ENCODE data around the gene COLEC11. TPM values are rescaled to one million over a fixed set of nuclear protein-coding genes. Genes with fewer than 3 reads are reported as not detected.
A peak's percentile ranks its signal among the peaks of the same experiment; 100 is the strongest.
"Not testable (repeated sequence)": the region's sequence is repeated elsewhere in the genome, so short reads cannot be mapped to it uniquely, and the experiment has no call there.

Gene COLEC11
- under 1 TPM in 1 of 2 experiments, not detected in 1; 0.35 TPM for total RNA-seq

DNA sequence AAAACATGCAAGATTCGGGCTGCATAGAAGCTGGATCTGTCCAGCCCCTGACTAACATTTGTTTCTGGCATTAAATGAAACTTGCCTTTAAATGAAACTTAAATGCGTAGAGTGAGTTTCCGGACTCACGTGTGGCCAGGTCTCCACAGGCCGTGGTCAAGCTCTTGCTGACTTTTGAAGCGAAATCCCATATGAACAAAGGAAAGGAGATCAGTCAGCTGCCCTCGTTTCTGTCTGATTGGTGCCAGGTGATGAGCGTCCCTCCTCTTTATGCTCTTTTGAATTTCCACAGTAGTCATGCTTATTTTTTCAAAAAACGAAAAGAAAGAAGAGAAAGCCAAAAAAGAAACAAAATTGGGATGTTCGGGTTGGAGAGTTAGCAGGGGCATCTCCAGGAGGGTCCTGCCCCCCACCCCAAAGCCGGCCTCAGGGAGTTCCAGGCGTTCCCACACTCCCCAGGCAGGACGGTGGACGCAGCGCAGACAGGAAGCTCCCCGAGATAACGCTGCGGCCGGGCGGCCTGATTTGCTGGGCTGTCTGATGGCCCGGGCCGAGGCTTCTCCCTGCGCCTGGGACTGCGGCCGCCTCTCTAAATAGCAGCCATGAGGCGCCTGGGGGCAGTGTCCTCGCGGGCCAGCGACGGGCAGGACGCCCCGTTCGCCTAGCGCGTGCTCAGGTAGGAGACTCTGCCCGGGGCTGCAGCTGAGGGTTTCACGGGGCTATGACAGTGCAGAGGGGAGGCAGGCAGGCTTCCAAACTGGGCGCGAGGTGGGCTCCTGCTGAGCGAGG lies at the start of gene COLEC11:
TSS of gene COLEC11 (plus strand) at position 620 of the 789 bp plus-strand sequence. CDS start 9,229 bp downstream, outside the sequence.
- POLR2A ChIA-PET = no interaction called here
- DNase-seq = no peak
- Mint-ChIP-seq H3K27me3 (no peaks in the 10 kb centered on the region), H3K36me3 (ENCODE audit: low read depth) (no peaks in the 10 kb centered on the region), H3K4me1 (peaks cover 15% of the 10 kb centered on the region), H3K9me3 (no peaks in the 10 kb centered on the region), H3K27ac (no peak within 1 kb of the TSS), H3K4me3 (no peak within 1 kb of the TSS)
- CTCF ChIA-PET = no interaction called here

DNA sequence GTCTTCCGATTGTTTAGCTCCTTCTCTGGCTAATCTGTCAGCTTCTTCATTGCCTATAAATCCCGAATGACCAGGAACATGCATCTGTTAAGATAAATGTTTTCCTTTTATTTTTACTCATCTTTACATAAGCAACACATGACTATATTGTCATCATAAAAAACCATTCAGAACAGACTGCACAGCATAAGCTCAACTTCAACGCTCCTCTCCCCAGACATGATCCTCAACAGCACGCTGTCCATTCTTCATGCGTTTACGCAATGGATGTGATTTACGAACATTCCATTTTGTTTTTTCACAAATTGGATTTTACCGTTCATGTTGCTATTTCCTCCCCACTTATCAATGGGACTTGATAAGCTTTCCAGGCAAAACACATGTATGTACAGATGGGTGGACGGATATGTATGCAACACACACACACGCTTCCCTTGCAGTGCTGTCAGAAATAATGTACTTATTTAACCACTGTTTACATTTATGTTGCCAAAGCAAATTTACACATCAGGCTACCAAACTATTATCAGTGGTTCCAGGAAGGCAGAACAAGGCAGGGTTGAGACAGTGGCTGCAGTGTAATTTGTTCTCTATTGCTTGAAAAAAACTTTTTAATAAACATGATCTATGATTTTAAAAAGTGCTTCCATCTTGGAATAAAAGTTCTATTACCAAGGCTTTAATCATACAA lies 49.0 kb upstream of the COLEC11 start:
- no peaks in the 10 kb centered on the region for H3K4me1 Mint-ChIP-seq
- ChIA-PET CTCF (interaction anchor here (2.1 kb wide), 1 partner anchor 38 kb away, joined by 6 read pairs; no protein-coding TSS in a partner anchor), POLR2A (no interaction called here)
- no peak for DNase-seq
- no peak overlapping the region for H3K27ac Mint-ChIP-seq
- no peaks in the 10 kb centered on the region for H3K9me3 Mint-ChIP-seq
- no peaks in the 10 kb centered on the region for H3K27me3 Mint-ChIP-seq
- peaks cover 68% of the 10 kb centered on the region for H3K36me3 Mint-ChIP-seq (ENCODE audit: low read depth)
- no peak overlapping the region for H3K4me3 Mint-ChIP-seq

DNA sequence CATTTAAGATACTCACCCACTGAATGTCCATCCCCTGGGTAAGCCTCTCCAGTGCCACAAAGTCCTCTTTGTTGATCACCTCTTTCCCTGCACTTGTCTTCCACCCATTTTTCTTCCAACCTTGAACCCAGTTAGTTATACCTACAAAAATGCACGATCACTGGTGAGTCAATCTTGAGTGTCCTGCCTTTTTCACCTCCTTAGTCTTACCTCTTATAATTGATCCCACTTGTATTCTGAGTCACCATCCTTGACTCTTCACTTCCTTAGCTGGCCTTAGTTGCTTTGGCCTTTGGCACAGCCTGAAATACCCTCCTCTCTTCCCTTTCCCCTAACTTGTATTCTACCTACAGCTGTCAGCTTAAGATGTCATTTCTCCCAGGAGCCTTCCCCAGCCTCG lies 47.0 kb upstream of the COLEC11 start:
- Mint-ChIP-seq H3K9me3 (no peaks in the 10 kb centered on the region), H3K27ac (no peak overlapping the region), H3K4me3 (no peak overlapping the region), H3K4me1 (no peaks in the 10 kb centered on the region), H3K27me3 (no peaks in the 10 kb centered on the region), H3K36me3 (ENCODE audit: low read depth) (peaks cover 71% of the 10 kb centered on the region)
- no peak for DNase-seq
- POLR2A ChIA-PET = no interaction called here
- CTCF ChIA-PET = interaction anchor here (0.9 kb wide), 1 partner anchor 12 kb away, joined by 3 read pairs; no protein-coding TSS in a partner anchor

DNA sequence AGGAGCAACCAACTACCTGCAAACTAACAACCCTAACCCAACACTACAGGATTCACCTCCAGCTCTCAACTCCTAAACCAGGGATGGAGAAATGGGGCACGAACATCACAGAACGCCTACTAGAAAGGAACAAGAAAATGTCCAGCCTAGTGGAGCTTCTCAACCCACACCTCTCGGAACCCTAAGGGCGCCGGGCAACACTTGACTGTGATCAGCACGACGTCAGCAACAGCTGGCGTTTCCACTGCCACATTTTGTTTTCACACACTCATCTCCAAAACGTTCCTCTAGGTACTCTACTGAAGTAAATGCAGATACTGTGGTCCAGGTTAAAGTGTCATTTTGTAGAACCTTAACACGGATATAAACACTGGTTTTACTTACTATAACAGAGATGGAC lies 41.0 kb upstream of the COLEC11 start:
- Mint-ChIP-seq H3K9me3 (no peaks in the 10 kb centered on the region), H3K27ac (no peak overlapping the region), H3K36me3 (ENCODE audit: low read depth) (peaks cover 53% of the 10 kb centered on the region), H3K4me1 (peaks cover 28% of the 10 kb centered on the region), H3K27me3 (no peaks in the 10 kb centered on the region), H3K4me3 (no peak overlapping the region)
- POLR2A ChIA-PET = no interaction called here
- CTCF ChIA-PET = no interaction called here
- no peak for DNase-seq

DNA sequence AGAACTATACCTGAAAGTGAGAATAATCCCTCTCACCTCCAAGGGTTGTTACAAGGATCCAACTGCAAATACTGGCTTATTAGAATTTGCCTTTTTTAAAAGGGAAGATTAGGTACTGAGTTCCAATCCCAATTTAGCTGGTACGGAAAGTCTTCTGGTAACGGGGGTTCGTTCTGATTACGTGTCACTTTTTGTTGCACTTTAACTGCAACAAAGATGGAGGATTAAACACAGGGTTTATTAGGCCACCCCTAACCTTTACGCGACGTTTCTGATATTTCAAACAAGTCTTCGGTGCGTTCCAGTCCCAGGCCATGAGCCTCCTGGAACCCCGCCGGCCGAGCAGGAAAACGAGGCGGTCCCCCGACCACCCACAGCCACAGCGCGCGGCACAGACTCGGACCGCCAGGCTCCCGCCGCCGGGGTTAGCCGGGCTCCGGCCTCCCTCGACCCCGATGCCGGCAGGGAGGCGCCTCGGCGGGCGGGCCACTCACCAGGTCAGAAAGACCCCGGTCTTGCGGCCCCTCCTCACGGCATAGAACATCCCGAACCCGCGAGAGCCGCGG lies 37.2 kb upstream of the COLEC11 start:
- H3K4me1 Mint-ChIP-seq = peaks cover 43% of the 10 kb centered on the region
- peak overlapping the region; percentile 98 for H3K27ac Mint-ChIP-seq
- ChIA-PET CTCF (interaction anchor here (1.1 to 2.2 kb wide), 4 partner anchors 13 to 41 kb away, joined by 3 to 7 read pairs (median 4); no protein-coding TSS in a partner anchor), POLR2A (interaction anchor here (0.6 to 1.2 kb wide), 4 partner anchors 13 to 39 kb away, joined by 3 to 12 read pairs (median 4); partner anchors contain the start of gene RPS7)
- DNase-seq = no peak
- peaks cover 37% of the 10 kb centered on the region for H3K36me3 Mint-ChIP-seq (ENCODE audit: low read depth)
- peak overlapping the region; percentile 90 for H3K4me3 Mint-ChIP-seq
- no peaks in the 10 kb centered on the region for H3K9me3 Mint-ChIP-seq
- no peaks in the 10 kb centered on the region for H3K27me3 Mint-ChIP-seq

DNA sequence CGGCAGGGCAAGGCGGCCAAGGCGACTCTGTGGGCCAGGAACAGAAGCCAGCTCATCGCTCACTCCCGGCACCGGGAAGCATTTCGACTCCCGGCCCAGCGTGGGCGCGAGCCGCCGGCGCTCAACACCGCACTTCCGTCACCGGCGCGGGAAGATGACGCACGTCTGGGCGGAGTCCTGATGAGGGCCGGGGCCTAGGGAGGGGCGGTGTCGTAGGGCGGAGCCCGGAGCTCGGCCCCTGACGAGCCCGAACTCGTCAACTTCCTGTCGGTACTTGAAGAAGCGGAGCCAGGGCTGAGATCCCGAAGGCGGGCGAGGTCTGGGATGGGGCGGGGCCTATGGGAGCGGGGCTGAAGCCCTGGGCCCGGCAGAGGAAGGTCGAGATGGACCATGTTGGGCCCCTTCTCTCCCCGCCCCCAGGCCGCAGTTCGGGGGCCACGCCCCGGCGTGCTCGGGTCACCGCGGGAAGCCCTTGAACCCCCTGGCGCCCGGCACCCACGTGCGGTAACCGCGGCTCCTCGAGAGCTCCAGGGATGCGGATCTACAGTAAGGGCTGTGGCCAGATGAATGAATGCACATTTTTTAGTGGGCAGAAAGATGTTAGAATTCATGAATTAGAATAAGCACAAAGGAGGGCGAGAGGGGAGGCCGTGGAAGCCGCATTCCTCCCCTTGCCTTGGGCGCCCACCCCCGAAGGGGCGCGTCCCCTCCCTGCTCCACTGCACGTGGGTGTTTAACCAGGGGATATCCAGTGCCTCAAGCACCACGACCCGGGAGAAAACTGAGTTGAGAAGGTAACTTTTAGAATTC lies 36.5 kb upstream of the COLEC11 start, which contains the start of gene RNASEH1:
TSS of gene RNASEH1 (minus strand) at position 129 of the 810 bp plus-strand sequence. CDS start at position 56, 73 bp downstream.
- DNase-seq = peak; percentile 97
- ChIA-PET POLR2A (interaction anchor here (0.6 to 1.2 kb wide), 5 partner anchors 8 to 40 kb away, joined by 3 to 12 read pairs (median 3); partner anchors contain the start of gene RPS7), CTCF (interaction anchor here (1.1 to 2.2 kb wide), 4 partner anchors 12 to 42 kb away, joined by 3 to 7 read pairs (median 4); no protein-coding TSS in a partner anchor)
- Mint-ChIP-seq H3K4me3 (peak within 1 kb of the TSS; percentile 90), H3K27ac (peak within 1 kb of the TSS; percentile 98), H3K9me3 (no peaks in the 10 kb centered on the region), H3K4me1 (peaks cover 50% of the 10 kb centered on the region), H3K27me3 (no peaks in the 10 kb centered on the region), H3K36me3 (ENCODE audit: low read depth) (peaks cover 35% of the 10 kb centered on the region)

DNA sequence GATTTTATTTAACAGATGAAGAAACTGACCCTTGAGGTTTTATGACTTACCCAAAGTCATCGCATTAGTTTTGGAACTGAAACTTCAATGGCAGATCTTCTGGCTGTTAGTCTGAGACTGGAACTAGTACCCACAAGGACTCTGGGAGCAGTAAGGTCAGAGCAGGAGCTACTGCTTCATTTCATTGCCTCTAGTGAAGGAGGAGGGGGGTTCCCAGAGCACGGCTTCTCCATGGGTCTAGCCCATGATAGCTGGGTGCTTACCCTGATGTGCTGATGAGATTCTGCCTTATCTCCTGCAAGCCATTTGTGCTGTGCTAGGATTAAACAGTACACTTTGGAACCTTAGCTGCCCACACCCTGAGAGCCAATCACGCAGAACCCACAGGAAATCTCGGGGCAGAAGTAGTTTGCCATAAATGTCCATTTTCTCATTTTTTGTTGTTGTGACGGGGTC lies 31.4 kb upstream of the COLEC11 start:
- DNase-seq = no peak
- no peaks in the 10 kb centered on the region for H3K27me3 Mint-ChIP-seq
- POLR2A ChIA-PET = no interaction called here
- CTCF ChIA-PET = interaction anchor here (1.5 kb wide), 1 partner anchor 10 kb away, joined by 4 read pairs; no protein-coding TSS in a partner anchor
- H3K36me3 Mint-ChIP-seq (ENCODE audit: low read depth) = peaks cover 8% of the 10 kb centered on the region
- peaks cover 28% of the 10 kb centered on the region for H3K4me1 Mint-ChIP-seq
- no peak overlapping the region for H3K27ac Mint-ChIP-seq
- H3K4me3 Mint-ChIP-seq = no peak overlapping the region
- no peaks in the 10 kb centered on the region for H3K9me3 Mint-ChIP-seq

DNA sequence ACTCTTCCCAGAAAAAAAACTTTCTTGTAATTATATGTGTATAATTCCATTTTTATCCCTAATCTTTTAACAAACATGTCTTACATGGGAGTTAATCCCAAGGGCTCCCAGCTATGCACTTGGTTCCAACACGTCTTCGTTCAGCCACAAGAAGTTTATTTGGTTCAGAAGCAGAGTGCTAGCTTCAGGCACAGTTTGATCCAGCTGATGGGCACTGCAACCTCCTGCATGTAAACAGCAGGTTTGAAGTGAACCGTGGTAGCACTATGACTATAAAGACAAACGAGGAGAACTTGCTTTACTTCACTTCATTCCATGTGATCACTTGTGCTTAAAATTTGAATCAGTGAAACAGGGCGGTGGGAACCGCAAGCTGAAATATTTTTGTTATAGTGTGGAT lies 29.8 kb upstream of the COLEC11 start:
- H3K4me3 Mint-ChIP-seq = no peak overlapping the region
- no peaks in the 10 kb centered on the region for H3K9me3 Mint-ChIP-seq
- H3K27me3 Mint-ChIP-seq = no peaks in the 10 kb centered on the region
- no peak overlapping the region for H3K27ac Mint-ChIP-seq
- ChIA-PET CTCF (no interaction called here), POLR2A (no interaction called here)
- H3K4me1 Mint-ChIP-seq = peaks cover 19% of the 10 kb centered on the region
- no peak for DNase-seq
- H3K36me3 Mint-ChIP-seq (ENCODE audit: low read depth) = peaks cover 8% of the 10 kb centered on the region

DNA sequence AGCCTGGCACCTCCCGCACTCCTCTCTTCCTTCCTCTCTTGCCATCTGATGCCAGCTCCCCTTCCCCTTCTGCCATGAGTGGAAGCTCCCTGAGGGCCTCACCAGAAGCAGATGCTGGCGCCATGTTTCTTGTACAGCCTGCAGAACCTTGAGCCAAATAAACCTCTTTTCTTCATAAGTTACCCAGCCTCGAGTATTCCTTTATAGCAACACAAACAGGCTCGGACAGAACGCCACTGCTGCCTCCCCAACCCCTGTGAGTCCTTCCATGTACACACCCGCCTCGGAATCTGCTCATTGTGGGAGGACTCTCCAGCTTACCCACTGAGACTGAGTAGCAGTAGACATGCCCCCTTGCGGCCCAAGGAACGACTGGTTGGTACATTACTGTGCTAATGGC lies 28.1 kb upstream of the COLEC11 start:
- ChIA-PET CTCF (no interaction called here), POLR2A (no interaction called here)
- H3K36me3 Mint-ChIP-seq (ENCODE audit: low read depth) = peaks cover 6% of the 10 kb centered on the region
- no peak overlapping the region for H3K4me3 Mint-ChIP-seq
- DNase-seq = no peak
- no peak overlapping the region for H3K27ac Mint-ChIP-seq
- no peaks in the 10 kb centered on the region for H3K9me3 Mint-ChIP-seq
- H3K4me1 Mint-ChIP-seq = peaks cover 15% of the 10 kb centered on the region
- H3K27me3 Mint-ChIP-seq = no peaks in the 10 kb centered on the region

DNA sequence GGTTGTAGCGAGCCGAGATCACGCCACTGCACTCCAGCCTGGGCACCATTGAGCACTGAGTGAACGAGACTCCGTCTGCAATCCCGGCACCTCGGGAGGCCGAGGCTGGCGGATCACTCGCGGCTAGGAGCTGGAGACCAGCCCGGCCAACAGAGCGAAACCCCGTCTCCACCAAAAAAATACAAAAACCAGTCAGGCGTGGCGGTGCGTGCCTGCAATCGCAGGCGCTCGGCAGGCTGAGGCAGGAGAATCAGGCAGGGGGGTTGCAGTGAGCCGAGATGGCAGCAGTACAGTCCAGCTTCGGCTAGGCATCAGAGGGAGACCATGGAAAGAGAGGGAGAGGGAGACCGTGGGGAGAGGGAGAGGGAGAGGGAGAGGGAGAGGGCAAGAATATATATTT lies 25.3 kb upstream of the COLEC11 start:
- DNase-seq; H3K27me3 Mint-ChIP-seq; H3K9me3 Mint-ChIP-seq; H3K4me3 Mint-ChIP-seq; H3K4me1 Mint-ChIP-seq; CTCF ChIA-PET; H3K36me3 Mint-ChIP-seq (ENCODE audit: low read depth); H3K27ac Mint-ChIP-seq; POLR2A ChIA-PET: not testable (repeated sequence)

DNA sequence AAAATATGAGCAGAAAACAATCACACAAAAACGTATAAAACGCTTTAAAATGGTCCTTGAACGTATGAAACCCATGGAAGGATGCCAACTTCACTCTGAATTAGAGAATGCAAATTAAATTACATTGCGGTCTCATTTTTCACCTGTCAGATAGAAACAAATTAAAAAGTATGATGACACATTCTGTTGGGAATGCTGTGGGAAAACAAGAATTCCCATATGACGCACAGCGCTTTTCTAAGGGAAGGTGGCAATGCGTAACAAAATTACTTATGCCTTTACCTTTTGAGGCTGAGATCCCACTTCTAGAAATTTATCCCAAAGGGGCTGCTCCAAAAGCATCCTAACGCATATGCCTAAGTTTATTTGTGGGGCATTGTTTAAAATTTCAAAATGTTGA lies 23.6 kb upstream of the COLEC11 start:
- no peak overlapping the region for H3K4me3 Mint-ChIP-seq
- no peaks in the 10 kb centered on the region for H3K9me3 Mint-ChIP-seq
- CTCF ChIA-PET = no interaction called here
- H3K27me3 Mint-ChIP-seq = no peaks in the 10 kb centered on the region
- peaks cover 19% of the 10 kb centered on the region for H3K4me1 Mint-ChIP-seq
- no peak for DNase-seq
- H3K36me3 Mint-ChIP-seq (ENCODE audit: low read depth) = peaks cover 9% of the 10 kb centered on the region
- peak overlapping the region; percentile 1 for H3K27ac Mint-ChIP-seq
- POLR2A ChIA-PET = no interaction called here

DNA sequence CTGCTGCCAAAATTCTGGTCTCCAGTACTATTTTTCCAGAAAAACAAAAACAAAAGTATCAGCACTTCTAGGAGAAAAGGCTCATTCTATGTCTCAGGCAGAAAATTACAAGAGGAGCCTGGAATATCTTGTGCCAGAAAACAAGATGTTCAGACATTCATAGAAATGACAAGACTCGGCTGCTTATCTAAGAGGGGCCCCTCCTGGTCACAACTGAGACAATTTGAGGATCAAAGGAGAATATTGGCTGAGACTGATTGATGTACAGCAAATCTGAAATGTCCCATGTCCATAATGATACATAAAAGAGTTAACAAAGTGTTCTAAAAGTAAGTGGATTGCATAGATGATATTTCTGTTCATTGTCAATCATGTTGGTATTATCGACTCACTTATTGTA lies 22.3 kb upstream of the COLEC11 start:
- DNase-seq = no peak
- H3K9me3 Mint-ChIP-seq = no peaks in the 10 kb centered on the region
- H3K4me1 Mint-ChIP-seq = peaks cover 31% of the 10 kb centered on the region
- no peaks in the 10 kb centered on the region for H3K27me3 Mint-ChIP-seq
- CTCF ChIA-PET = interaction anchor here (1.2 to 1.5 kb wide), 2 partner anchors 9 to 79 kb away, joined by 4 read pairs; no protein-coding TSS in a partner anchor
- H3K4me3 Mint-ChIP-seq = no peak overlapping the region
- H3K27ac Mint-ChIP-seq = no peak overlapping the region
- H3K36me3 Mint-ChIP-seq (ENCODE audit: low read depth) = peaks cover 21% of the 10 kb centered on the region
- POLR2A ChIA-PET = interaction anchor here (0.8 kb wide), 1 partner anchor 14 kb away, joined by 3 read pairs; the partner anchor contains the start of gene RNASEH1
